Fibroblast of upper back skin (primary cell): Measurements from ENCODE around the gene RBCK1.
"Not testable (repeated sequence)": the region's sequence is repeated elsewhere in the genome, so short reads cannot be mapped to it uniquely, and the experiment has no call there.

ENCODE experiments used
- DNase-seq: peaks from one replicate; pipeline ENCODE4 v3.0.0-alpha.2; 2013

The RBCK1 gene

DNA sequence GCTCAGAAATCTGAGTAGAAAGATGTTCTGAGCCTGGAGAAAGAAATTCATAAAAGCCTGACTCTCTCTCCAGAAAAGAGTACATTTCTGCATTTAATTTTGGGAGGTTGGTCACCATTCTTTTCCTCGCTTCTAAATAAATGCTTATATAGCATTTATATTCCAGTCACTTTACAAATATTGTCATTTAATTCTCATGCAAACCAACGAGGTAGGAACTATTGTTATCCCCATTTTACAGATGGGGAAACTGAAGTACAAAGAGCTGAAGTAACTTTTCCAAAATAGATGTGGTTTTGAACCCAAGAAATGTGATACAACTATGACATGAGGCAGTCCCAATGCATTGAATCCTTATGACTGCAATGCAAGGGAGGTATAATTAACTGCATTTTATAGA is 32.0 kb upstream of the RBCK1 start:
- DNase-seq, result no peak

DNA sequence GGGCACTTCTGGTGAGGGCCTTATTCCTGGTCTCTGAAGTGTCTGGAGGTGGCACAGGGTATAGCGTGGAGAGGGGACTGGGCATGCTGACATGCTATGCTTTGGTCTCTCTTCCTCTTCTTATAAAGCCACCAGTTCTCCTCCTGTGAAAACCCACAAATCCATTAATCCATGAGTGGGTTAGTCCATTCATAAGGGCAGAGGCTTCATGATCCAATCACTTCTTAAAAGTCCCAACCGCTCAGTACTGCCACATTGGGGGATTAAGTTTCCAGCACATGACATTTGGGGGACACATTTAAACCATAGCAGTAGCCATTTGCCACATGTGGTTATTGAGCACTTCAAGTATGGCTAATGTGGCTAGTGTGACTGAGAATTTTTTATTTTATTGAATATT is 31.3 kb upstream of the RBCK1 start:
- DNase-seq, result no peak

DNA sequence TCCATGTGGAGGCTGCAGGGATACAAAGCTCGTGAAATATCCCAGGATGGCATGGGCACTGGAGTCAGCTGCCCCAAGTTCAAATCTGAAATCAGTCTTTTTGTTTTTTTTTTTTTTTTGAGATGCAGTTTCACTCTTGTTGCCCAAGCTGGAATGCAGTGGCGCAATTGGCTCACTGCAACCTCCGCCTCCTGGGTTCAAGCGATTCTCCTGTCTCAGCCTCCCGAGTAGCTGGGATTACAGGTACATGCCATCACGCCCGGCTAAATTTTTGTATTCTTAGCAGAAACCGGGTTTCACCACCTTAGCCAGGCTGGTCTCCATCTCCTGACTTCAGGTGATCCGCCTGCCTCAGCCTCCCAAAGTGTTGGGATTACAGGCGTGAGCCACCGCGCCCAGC is 30.5 kb upstream of the RBCK1 start:
- DNase-seq, result not testable (repeated sequence)

DNA sequence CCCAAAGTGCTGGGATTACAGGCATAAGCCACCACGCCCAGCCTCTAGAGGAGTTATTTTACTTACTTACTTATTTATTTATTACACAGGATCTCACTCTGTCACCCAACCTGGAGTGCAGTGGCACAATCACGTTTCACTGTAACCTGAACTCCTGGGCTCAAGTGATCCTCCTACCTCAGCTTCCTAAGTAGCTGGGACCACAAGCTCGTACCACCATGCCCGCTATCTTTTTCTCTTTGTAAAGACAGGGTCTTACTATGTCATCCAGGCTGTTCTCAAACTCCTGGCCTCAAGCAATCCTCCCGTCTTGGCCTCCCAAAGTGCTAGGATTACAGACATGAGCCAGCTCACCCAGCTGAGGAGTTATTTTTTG is 29.1 kb upstream of the RBCK1 start:
- no peak for DNase-seq

DNA sequence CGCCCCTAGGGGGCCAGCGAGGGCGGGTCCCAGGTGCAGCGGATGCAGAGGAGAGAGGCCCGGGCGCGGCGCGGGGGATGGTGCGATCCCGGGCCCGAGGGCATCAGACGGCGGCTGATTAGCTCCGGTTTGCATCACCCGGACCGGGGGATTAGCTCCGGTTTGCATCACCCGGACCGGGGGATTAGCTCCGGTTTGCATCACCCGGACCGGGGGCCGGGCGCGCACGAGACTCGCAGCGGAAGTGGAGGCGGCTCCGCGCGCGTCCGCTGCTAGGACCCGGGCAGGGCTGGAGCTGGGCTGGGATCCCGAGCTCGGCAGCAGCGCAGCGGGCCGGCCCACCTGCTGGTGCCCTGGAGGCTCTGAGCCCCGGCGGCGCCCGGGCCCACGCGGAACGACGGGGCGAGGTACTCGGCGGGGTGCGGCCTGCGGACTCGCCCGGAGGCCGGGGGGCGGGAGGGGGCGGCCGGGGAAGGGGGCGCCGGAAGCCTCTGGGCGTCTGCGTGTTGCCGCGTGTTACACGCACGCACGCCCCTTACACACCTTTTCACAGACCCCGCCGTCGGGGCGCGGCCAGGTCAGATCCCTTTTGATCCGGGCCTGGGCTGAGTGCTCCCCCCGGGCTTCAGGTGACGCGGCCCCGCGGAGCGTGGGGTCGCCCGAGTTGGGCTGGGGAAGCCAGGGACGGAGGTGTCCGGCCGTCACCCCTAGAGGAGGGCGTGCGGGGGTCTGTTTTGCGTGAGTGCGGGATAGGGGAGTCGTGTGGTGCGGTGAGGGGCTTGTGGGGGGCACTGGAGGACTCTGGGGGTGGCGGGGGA is 27.1 kb upstream of the RBCK1 start:
- DNase-seq, result peak; percentile 89

DNA sequence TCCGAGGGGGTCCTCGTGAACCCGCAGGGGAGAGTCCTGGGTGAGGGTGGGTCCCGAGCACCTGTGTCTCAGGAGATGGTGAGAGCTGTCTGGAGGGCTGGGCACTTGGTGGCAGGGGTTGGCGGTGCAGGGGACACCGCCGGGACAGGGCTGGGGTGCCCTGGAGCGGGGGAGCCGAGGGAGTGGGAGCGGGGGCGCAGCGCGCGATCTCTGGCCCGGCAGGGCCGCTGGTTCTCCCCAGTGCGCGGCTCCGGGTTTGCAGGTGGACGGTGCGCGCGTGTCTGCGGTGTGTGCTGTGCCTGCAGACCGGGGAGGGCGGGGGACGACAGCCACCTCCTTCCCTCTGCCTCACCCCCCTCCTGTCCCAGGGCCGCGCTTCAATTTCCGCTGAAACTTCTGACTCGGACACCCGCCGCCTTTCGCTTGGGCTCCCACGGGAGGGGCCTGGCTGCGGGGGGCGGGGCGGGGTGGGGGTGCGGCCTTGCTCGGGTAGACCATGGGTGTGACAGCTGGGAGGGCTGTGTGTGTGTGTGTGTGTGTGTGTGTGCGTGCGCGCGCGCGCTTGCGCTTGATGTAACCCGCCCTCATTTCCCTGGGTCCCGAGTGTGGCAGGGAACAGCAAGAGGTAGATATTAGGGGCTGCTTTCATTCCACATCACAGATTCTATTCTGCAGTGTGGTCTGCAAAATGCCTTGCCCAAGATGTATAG is 26.4 kb upstream of the RBCK1 start:
- DNase-seq, result peak; percentile 88

DNA sequence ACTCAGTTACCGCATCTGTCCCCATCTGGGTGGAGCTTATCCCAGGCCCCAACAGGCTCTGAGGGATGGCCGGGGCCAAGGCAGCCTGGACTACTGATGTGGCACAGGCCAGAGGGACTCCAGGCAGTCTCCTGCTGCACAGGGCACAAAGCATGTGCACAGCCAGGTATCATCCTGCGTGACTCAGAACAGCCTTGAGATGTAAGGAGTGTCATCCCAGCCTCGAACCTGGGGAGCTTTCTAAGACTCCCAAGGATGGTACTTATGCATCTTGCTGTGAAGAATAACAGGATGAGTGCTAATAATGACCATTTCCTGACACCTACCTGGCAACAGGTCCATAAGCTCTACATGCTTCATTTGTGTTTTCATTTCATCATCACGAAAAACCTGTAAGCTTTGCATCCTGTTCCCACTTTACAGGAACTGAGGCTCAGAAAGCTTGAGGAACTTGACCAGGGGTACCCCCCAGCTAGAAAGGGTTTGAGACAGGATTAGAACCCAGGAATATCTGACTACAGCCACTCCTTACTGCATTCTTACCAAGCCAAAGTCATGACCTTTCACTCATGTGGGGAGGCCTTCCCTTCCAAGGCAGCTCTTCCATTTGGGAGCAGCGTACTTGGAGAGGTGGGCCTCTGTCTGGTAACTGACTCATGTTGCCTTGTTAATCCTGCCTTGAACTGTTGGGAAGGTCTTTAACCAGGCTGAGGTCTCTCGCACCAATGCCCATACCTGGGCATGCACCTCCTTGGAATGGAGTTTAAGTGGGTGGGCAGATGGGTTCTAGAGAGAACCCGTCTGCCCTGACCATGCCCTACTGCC is 25.6 kb upstream of the RBCK1 start:
- no peak for DNase-seq

- DNase-seq, result no peak
These were observed 24.2 kb upstream of the RBCK1 start for GRCh38 chr20:383889-384288.

GRCh38 chr20:384723-385122 is 23.4 kb upstream of the RBCK1 start:
- DNase-seq, result no peak

- DNase-seq, result no peak
These were observed 22.7 kb upstream of the RBCK1 start for GRCh38 chr20:385448-385847.

GRCh38 chr20:386634-387033 is 21.5 kb upstream of the RBCK1 start:
- DNase-seq, result not testable (repeated sequence)

DNA sequence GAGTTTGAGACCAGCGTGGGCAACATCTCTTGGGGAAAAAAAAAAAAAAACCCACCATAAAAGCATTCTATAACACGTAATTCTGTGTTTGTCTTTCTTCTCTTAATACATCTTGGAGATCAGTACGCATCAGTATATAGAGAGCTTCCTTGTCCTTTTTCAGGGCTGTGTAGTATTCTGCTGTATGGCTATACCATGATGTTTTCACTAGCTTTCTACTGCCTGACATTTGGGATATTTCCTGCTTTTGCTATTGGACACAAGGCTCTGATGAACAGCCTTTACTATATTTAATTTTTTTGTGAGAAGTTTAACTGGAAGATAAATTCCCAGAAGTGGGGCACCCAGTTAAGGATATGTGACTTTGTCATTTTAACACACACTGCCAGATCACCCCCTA is 20.6 kb upstream of the RBCK1 start:
- DNase-seq, result no peak

- no peak for DNase-seq
These were observed 19.8 kb upstream of the RBCK1 start for GRCh38 chr20:388034-388994.

DNA sequence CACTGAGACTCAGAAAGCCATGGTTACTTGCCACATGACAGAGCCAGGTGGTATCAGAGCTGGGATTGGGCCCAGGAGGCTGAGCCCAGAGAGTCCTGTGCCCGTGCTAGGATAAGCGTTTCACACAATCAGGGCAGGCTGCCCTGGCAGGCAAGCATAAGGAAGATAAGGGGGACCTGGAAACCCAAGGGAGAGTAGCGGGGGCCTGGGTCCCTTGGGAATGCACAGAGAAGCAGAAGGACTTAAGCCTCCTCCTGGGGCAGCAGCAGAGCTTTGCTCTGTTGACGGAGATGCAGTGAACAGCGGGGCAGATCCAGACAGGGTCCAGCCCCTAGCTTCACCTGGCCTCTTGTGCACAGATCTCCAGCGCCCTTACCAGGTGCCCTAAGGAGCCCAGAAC is 18.9 kb upstream of the RBCK1 start:
- no peak for DNase-seq

- no peak for DNase-seq
These were observed 16.9 kb upstream of the RBCK1 start for GRCh38 chr20:391041-391711.

- DNase-seq, result not testable (repeated sequence)
These were observed 14.8 kb upstream of the RBCK1 start for GRCh38 chr20:393296-393695.

GRCh38 chr20:396252-396618 is 11.9 kb upstream of the RBCK1 start:
- DNase-seq, result no peak

GRCh38 chr20:396619-397431 is 11.3 kb upstream of the RBCK1 start:
- DNase-seq, result no peak

- DNase-seq, result no peak
These were observed 10.5 kb upstream of the RBCK1 start for GRCh38 chr20:397432-398237.

DNA sequence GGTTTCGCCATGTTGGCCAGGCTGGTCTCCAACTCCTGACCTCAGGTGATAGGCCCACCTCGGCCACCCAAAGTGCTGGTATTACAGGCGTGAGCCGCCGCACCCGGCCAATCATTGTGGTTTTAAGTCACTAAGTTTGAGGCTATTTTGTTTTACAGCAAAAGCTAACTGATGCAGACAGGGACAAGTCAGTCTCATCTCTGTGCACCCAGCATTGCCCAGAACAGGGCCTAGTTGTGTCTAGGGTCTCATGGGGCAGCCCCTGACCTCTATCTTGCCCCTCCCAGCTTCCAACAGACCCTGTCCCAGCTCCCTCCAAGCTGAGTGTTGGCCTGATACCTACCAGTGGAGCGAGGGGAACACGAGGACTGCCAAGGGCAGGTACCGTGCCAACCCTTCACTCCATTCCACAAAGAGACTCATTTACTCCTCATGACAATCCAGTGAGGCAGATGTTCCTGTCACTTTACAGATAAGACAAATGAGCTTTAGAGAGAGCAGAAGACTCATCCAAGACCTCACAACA is 8.9 kb upstream of the RBCK1 start:
- no peak for DNase-seq
